GM12801 (cell line): ENCODE data around the gene OR2T11.

Source experiments
- CTCF ChIP-seq: IDR thresholded peaks from one replicate; pipeline ENCODE4 v1.5.1; 2011; ENCODE audit warnings: control low read depth; ENCODE audit not compliant: insufficient read length; ENCODE audit errors: extremely low read depth

The OR2T11 gene

GRCh38 chr1:248611883-248612414 is 22.9 kb downstream of the OR2T11 start:
- TF ChIP-seq CTCF: no peak

- TF ChIP-seq CTCF: no peak
Measured at GRCh38 chr1:248610301-248610700, 24.6 kb downstream of the OR2T11 start.

- no peak for TF ChIP-seq CTCF
Measured at GRCh38 chr1:248599396-248599795, 35.5 kb downstream of the OR2T11 start.

- no peak for TF ChIP-seq CTCF
Measured at GRCh38 chr1:248597589-248597988, 37.3 kb downstream of the OR2T11 start, which contains the start of gene OR2T10. Gene OR2T10 (minus strand): TSS chr1:248597700. CDS start chr1:248593768, 3,932 bp downstream.

- TF ChIP-seq CTCF: no peak
Measured at GRCh38 chr1:248596615-248597014, 38.3 kb downstream of the OR2T11 start.

GRCh38 chr1:248593226-248593625 is 41.7 kb downstream of the OR2T11 start:
- no peak for TF ChIP-seq CTCF

GRCh38 chr1:248592655-248593054 is 42.2 kb downstream of the OR2T11 start:
- no peak for TF ChIP-seq CTCF
